ENCODE measurements around the gene GABBR2.
"Not testable (repeated sequence)": the region's sequence is repeated elsewhere in the genome, so short reads cannot be mapped to it uniquely, and the experiment has no call there.

GABBR2 gene

DNA sequence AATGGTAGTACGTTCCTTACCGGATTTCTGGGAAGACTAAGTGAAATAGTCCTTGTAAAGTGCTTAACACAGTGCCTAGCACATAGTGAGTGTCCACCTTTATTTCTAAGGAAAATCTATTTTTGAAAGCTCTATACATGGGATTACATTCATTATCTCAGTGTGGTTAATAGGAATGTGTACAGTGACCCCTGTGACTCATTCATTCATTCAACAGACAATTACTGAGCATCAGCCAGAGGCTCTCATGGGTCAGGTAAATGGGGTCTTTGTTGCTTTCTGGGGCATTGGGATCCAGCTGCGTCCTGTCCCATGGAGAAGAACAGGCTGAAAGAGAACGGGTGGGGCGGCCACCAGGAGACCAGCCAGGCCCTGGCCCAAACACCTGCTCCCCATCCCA lies 227.1 kb downstream of the GABBR2 start:
- no peak for DNase-seq (ENCODE audit: low read depth)

DNA sequence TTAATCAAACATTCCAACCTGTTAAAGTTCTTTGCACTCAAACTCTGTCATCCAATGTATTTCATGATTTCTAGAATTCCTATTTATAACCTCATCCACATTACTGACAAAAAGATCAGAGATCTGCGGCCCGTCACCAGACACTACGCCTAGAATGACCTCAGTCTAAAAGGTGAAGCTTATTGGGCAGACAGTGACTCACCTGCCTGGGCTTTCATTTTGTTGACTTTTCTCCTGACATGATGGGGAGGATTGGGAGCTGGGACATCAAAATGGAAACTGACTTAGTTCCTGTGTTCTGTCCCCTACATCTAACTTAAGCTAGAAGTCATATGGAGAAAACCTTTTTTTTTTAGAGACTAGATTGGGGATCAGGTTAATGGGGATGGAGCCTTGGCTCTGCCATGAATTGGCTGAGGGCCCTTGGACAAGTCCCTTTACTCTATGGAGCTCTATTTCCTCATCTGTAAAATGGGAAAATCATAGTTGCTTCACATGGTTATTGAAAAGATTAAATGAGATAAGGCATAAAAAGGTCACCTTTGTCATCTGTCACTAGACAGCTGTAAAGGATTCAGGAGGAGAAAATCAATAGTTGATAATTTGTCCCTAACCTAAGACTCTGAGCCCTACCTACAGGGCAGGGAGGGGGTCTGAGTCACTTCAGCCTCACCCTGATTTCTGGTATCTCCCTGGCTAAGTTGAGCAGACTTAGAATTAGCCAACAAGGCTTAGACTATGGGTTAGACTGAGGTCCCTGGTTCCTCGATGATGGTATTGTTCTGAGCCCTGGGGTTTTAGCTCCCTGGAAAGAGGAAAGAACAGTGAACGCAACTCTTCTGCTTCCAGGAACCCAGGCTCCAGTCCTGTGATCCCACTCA lies 228.5 kb downstream of the GABBR2 start:
- no peak for DNase-seq (ENCODE audit: low read depth)

DNA sequence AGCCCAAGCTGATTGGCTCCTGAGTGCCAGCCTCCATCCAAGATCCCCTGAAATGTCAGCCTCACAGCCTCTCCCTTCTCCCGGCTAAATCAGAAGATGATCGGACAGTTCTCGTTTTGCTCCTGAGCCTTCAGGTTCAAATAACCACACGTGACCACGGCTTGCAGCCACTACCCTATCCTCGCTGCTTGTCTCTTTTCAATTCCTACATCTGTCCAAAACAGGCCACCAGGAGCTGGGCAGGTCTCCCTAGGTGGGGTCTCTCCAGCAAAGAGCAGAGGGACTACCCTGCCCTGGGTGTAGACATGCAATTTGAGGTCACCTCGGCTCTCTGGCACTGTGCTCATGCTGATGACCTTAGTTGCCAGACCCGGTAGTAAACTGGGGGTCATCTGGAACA lies 229.3 kb downstream of the GABBR2 start:
- no peak for DNase-seq (ENCODE audit: low read depth)

DNA sequence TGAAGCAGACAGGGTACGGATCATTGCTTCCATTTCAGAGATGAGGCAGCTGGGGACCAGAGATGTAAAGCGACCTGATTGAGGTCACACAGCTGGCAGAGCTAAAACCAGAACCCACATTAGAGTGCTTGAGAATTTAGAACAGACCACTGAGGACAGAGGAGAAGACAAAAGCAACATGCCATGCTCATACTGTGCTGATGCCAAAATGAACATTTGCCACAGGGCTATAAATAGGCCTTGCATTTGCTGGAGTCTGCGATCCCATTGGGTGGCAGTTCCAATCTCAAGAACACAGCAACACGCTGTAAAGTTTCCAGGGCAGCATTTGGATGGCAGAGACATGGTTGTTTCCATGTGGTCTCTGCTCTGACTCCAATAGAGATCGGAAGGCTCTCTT lies 230.9 kb downstream of the GABBR2 start:
- no peak for DNase-seq (ENCODE audit: low read depth)

DNA sequence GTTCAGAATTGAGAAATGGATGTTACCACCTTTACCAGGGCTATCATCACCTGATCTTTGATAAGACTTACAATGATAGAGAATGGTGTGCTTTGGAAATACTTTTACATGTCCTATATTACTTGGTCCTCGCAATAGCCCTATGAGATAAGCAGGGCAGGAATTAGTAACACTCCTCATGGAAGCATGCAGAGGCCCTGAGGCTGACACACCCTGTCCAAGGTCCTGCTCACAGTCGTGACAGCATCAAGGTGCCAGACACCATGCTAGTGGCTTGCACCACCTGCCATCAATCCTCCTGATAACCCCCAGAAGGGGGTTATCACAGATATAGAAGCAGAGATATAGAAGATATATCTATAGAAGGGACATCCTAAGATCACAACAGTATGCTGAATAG lies 236.5 kb downstream of the GABBR2 start:
- no peak for DNase-seq (ENCODE audit: low read depth)

DNA sequence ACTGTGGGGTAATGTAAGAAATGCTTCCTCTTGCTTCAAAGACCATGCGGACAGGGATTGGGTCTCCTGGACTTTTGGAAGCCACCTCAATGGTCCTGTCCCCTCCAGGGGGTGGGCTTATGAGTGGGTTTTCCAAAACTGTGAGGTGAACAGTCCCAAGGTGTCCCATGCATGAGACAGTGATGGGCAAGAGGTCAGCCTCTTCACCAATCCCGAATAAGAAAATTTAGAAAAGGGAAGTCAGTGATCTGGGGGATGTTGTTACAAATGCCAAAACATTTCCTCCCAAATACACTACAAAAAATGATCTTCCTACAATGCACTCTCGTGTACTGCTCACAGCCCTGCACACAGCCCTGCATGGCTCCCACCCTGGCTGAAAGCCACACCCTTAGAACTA lies 237.6 kb downstream of the GABBR2 start:
- DNase-seq (ENCODE audit: low read depth), result no peak

DNA sequence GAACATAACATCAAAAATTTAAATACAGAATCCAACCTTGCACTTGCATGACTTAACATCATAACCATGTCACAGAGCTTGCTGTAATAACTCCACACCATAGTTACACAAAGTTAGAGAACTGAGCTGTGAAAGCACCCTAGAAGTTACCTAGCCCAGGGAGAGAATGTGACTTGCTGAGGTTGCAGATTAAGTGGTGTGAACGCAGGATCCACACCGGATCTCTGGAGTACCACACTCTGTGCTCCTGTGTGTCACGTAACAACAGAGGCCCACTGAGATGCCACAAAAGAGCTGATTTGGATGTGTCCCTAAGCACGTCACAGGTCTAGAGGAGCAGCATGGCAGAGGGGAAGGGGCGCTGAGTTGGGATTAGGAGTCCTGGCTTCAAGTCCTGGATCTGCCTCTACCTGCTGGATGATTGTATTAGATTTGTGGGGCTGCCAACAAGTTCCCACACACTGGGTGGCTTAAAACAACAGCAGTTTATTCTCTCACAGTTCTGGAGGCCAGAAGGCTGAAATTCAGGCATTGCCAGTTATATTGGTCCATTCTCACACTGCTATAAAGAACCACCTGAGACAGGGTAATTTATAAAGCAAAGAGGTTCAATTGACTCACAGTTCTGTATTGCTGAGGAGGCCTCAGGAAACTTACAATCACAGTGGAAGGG lies 240.0 kb downstream of the GABBR2 start:
- no peak for DNase-seq (ENCODE audit: low read depth)

DNA sequence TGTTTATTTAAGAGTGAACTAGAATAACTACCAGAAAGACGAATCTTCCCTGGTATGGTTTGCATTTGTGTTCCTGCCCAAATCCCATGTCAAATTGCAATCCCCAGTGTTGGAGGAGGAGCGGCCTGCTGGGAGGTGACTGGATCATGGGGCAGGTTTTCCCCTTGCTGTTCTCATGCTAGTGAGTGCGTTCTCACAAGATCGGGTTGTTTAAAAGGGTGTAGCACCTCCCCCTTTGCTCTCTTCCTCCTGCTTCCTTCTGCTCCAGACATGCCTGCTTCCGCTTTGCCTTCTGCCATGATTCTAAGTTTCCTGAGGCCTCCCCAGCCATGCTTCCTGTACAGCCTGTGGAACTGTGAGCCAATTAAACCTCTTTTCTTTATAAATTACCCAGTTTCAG lies 242.9 kb downstream of the GABBR2 start:
- no peak for DNase-seq (ENCODE audit: low read depth)

DNA sequence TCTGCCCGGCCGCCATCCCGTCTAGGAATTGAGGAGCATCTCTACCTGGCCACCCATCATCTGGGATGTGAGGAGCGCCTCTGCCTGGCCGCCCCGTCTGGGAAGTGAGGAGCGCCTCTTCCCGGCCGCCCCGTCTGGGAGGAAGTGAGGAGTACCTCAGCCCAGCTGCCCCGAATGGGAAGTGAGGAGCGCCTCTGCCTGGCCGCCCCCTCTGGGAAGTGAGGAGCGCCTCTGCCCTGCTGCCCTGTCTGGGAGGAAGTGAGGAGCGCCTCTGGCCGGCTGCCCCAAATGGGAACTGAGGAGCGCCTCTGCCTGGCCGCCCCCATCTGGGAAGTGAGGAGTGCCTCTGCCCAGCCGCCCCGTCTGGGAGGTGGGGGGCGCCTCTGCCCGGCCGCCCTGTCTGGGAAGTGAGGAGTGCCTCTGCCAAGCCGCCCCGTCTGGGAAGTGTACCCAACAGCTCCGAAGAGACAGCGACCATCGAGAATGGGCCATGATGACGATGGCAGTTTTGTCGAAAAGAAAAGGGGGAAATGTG lies 244.5 kb downstream of the GABBR2 start:
- DNase-seq (ENCODE audit: low read depth), result not testable (repeated sequence)

DNA sequence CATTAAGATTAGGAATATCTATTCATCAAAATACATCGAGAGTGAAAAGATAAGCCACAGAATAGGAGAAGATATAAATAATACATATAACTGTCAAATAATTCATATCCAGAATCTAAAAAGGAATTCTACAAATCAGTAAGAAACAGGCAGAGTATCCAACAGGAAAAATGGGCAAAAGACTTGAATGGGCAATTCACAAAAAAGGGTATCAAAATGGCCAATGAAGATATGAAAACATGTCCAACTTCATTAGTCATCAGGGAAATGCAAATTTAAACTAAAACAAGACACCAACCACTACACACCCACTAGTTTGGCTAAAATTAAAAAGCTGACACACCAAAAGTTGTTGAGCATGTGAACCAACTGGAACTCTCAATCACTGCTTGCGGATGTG lies 246.4 kb downstream of the GABBR2 start:
- DNase-seq (ENCODE audit: low read depth), result no peak

DNA sequence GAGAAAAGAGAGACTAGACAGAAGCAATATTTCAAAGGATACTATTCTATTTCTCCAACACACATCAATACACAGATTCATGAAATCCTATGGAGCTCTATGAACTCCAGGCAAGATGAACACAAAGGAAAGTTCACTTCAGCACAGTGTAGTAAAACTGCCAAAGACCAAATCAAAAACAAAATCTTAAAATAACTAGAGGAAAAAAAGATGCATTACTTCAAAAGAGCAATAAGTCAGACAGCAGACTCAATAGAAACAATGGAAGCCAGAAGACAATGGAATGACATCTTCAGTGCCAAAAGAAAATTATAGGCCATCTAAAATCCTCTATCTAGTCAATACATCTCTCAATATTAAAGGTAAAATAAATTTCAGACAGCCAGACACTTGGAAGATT lies 248.0 kb downstream of the GABBR2 start:
- no peak for DNase-seq (ENCODE audit: low read depth)

DNA sequence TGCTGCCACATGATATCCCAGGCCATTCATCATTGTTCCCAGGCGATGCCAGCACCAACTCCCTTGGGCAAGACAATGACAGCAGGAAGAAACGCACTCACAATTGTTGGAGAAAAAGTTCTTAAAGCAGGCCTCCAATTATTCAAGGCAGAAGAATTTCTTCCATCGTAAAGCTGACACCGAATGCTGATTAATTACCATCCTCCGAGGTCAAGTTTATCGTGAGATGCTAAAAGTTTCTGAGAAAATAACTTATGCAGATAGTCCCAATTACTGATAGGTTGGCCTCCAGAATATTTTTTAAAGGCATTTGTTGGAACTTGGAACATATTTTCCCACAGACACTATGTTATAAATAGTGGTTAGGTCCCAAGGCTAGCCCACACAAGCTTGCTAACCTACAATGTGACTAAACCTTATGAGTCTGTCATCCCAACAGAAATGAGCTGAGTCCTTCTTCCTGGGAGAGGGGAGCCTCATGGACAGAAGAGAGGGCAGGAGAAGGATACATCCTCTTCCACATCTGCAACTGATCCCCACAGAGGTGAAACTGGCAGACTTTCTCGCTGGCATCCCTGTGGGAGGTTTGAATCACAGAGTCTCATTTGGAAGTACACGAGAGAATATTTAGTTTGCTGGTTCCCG lies 250.9 kb downstream of the GABBR2 start:
- no peak for DNase-seq (ENCODE audit: low read depth)

DNA sequence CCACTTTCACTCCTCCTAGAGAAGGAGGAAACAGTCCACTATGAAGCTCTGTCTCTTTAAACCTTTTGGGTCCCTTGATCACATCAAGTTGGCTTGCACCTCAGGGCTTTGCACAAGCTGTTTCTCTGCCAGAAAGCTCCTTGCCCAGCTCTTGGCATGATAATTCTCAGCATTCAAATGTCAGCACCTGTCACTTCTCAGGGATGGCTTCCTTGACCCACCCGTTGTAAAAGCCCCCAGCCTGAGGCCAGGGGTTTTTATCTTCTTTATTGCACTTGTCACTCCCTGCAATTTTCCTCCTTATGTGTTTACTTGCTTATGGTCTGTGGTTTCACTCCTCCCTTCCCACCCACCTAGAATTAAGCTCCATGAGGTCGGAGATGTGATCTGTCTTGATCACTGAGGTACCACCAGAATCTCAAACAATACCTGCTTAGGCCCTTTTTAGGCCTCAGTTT lies 252.6 kb downstream of the GABBR2 start:
- no peak for DNase-seq (ENCODE audit: low read depth)

DNA sequence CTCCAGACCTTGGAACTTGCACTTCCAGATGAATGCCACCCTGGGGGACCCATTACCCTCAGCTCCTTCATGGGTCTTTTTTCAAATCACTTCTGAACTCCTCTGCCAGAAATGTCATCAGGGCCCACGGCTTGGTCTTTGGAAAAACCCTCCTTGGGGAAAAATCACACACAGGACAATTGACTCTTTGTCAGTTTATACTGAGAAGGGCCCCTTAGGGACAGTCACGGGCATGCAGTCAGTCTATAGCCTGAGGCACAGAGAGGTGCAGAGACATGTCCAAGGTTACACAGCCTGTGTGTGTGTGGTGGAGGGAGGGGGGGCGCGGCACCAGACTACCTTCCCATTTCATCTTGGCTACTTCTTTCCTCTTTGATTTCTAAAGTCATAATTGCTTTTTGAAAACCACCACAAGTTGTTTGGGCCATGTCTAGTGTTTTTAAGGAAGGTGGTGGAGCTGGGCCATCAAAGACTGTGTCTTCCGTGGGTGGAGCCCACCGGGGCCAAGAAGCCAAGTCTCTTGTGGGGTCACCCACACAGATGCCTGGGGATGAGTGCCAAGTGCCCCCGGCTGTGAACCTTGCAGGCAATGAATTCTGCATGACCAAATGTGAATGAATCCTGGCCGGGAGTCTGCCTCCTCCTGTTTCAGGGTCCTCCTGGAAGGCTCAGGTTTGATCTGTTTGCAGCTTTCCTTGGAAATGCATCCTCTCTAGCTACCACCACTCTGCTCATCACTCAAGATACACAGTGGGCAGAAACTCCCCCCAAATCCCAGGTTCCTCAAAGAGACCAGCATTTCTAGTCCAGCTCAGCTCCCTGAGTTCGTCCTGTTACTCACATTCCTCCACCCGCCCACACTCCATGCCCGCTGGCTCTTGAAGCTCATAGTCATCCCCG lies 253.2 kb downstream of the GABBR2 start:
- no peak for DNase-seq (ENCODE audit: low read depth)

DNA sequence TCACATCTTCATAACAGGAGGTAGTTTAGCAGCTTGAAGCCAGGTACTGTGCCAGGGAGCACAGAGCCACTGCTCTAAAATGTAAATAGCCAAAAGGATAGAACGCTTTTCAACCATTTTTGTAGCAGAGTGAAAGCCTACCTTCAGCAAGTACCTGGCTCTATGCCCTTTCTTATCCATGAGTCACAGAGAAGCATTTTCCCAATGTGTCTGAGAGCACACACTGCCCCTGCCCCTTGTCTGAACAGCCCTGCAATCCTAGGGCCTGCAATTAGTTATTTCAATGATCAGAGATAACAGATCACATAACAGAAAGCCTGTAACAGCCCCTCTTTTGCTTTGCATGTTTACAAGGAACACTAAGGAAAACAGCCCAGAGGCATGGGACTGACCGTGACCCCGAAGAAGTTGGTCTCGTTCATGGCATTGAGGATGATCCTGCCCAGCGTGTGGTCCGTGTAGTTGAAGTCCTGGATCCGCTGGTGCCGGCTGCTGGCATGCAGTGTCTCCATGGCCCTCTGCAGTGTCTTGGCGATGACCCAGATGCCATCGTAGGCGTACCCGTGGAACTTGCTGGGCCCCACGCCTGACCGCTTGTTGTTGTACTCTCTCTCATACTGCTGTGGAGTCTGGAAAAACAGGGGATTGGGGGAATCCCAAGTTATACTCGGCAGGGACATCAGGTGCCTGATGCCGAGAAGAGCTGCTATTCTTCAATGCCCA lies 255.0 kb downstream of the GABBR2 start:
- no peak for DNase-seq (ENCODE audit: low read depth)

DNA sequence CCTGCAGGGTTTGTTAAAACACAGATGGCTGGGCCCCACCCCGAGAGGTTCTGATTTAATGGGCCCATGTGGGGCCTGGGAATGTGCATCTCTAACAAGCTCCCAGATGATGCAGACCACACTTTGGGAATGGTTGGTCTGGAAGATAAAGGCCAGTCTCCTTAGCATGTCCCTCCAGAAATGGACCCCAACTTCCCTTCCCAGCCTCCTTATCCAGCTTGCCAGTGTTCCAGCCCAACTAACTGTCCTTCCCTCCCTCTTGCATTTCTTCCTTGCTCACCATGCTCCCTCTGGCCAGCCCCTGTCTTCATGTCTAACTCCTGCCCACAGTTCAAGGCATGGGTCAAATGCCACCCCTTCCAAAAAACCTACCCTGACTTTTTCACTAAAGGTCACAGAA lies 257.2 kb downstream of the GABBR2 start:
- no peak for DNase-seq (ENCODE audit: low read depth)

DNA sequence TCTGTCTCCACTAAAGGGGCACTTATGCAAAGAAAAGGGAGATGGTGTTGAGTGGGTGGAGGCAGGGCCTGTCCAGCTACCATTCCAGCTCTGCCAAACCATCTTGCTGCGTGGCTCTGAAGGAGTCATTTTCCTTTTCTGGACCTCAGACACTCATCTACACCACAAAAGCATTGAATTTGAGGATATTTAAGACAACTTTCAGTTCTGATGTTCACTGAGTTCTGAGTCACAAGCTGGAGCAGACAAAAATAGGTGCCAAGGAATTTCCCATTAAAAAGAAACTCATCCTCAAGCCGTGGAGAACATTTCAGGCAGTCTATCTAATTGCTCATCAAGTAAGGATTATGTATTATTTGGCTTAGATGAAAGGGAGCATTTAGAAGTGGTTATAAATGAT lies 258.2 kb downstream of the GABBR2 start:
- no peak for DNase-seq (ENCODE audit: low read depth)

DNA sequence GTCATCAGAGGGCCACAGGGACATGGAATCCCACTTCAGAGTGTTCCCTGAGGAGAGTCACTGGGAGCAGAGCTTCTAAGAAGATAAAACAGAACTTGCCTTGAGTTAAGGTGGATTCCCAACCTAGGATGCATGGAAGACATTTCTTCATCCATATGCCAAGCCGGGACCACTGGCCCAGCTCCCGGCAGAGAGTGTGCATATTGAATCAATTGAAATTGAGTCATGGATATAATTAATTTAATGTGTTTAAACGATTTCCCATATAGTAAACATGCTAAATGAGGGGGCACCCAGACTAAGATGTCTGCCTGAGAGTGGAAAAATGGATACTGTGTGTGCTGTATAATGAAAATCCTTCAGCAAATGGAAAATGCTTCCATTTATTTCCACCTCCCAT lies 258.9 kb downstream of the GABBR2 start:
- no peak for DNase-seq (ENCODE audit: low read depth)

DNA sequence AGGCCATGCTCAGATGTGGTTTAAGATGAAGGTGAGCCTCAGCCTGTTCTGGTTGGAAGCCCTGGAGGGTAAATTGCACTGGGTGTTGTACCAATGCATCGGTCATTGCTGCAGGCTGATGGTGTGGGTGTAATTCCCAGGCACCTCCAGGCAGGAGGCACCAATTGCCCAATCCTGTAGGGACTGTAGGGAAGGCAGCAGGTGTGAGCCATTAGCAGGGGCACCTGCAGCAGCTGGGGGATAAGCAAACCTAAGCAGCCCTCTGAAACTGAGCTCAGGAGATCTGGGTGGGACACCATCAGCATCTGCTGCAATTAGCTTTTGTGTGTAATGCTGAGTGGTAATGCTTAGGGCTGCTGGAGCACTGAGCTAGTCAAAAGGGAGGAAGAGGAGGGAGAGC lies 263.2 kb downstream of the GABBR2 start:
- DNase-seq (ENCODE audit: low read depth), result no peak

DNA sequence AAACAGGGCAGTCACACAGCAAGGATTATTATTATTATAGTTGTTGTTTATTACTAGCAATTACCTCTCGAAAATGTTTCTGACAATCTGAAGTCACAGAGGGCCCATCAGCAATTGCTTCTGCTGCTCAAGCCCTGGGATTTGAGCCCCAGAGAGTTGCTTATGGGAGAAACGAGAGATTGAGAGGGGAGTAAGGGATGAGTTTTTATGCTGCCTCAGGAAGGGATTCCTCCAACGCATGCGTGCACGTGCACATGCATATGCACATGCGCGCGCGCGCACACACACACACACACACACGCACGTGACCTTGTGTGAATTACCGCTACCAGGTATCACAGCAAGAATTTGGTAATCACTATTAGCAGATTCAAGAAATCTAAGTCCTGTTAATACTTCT lies 264.1 kb downstream of the GABBR2 start:
- DNase-seq (ENCODE audit: low read depth), result no peak

DNA sequence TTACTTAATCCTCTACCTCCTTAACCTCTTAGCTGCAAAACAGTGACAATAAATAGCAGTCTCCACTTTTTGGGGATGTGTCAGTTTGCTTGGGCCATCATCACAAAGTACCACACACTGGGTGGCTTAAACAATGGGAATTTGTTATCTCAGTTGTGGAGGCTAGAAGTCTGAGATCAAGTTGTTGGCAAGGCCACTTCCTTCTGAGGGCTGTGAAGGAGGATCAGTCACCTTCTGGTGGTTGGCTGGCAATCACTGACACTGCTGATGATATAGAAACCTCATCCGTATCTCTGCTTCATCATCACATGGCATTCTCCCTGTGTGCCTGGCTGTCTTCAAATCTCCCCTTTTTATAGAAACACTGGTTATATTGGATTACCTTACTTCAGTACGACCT lies 266.2 kb downstream of the GABBR2 start:
- no peak for DNase-seq (ENCODE audit: low read depth)
